HepG2 (cell line): ENCODE results near the gene CNP. TPM values are rescaled to one million over a fixed set of nuclear protein-coding genes. Genes with fewer than 3 reads are reported as not detected.
A peak's percentile ranks its signal among the peaks of the same experiment; 100 is the strongest.

Source experiments
- AKAP8 ChIP-seq: sonication (generic); formaldehyde crosslinking; IDR thresholded peaks from 2 replicates; pipeline ENCODE4 v1.5.1; 2020; ENCODE audit warnings: mild to moderate bottlenecking, missing genetic modification reagents
- CEBPZ ChIP-seq: IDR thresholded peaks from 2 replicates; pipeline ENCODE4 v1.6.1; 2012; ENCODE audit warnings: low read length, improper control_type of control experiment
- ETV5 ChIP-seq: IDR thresholded peaks from 2 replicates; pipeline ENCODE4 v1.6.1; 2018; ENCODE audit warnings: missing biosample characterization, missing genetic modification reagents, inconsistent platforms, borderline replicate concordance
- FOXK2 ChIP-seq: fragments of 450-650 bp; IDR thresholded peaks from 2 replicates; pipeline ENCODE4 v1.6.1; 2016
- NKX3-1 ChIP-seq: sonication (generic); formaldehyde crosslinking; IDR thresholded peaks from 2 replicates; pipeline ENCODE4 v1.5.0; 2020; ENCODE audit warnings: missing genetic modification reagents
- SIN3A ChIP-seq: IDR thresholded peaks from 2 replicates; pipeline ENCODE4 v1.6.1; 2011; ENCODE audit warnings: low read depth, mild to moderate bottlenecking, control low read depth, low read length, borderline replicate concordance
- SRSF1 ChIP-seq: fragments of 200-400 bp; formaldehyde crosslinking; optimal IDR thresholded peaks from 2 replicates; pipeline ENCODE3; 2017; ENCODE audit warnings: mild to moderate bottlenecking, low read depth, low read length, moderate library complexity
- TAF15 ChIP-seq: fragments of 200-400 bp; formaldehyde crosslinking; IDR thresholded peaks from one replicate; pipeline ENCODE4 v1.6.1; 2018; ENCODE audit warnings: mild to moderate bottlenecking, low read depth, low read length; ENCODE audit not compliant: poor library complexity, severe bottlenecking
- ZNF235 ChIP-seq: sonication (generic); formaldehyde crosslinking; IDR thresholded peaks from 2 replicates; pipeline ENCODE4 v1.8.1; 2023; ENCODE audit warnings: mild to moderate bottlenecking, missing genetic modification reagents, borderline replicate concordance
- ZNF432 ChIP-seq: sonication (generic); formaldehyde crosslinking; IDR thresholded peaks from 2 replicates; pipeline ENCODE4 v1.5.0; 2020; ENCODE audit warnings: missing genetic modification reagents, mild to moderate bottlenecking, borderline replicate concordance
- ZNF737 ChIP-seq: sonication (generic); formaldehyde crosslinking; IDR thresholded peaks from 2 replicates; pipeline ENCODE4 v1.5.0; 2020; ENCODE audit warnings: missing genetic modification reagents, mild to moderate bottlenecking, borderline replicate concordance
- polyA plus RNA-seq, 8 experiments: library from polyadenylated mRNA; depleted of rRNA in 3 of 8; stranded (reverse) in 7 of 8; unstranded in 1 of 8; fragments of >200 nt; fragmentation: Illumina TruSeq in 4 of 8; extraction: Trizol in 4 of 8; gene quantifications; 2 replicates each; pipeline versions ENCODE4 v1.2.1 to v1.2.3, GENCODE V29; 2011 to 2016; ENCODE audit warnings: low read depth in 4 of 8, missing spikeins in 1 of 8, mixed read lengths in 1 of 8; ENCODE audit not compliant: insufficient read depth in 1 of 8
- total RNA-seq, 5 experiments: library from RNA; depleted of rRNA; stranded (reverse); fragments of >200 nt; fragmentation: Illumina TruSeq; extraction: Trizol; gene quantifications; 2 replicates each; pipeline ENCODE4 v1.2.3, GENCODE V29; 2016; ENCODE audit warnings: low read depth in 1 of 5
- TF ChIP-seq, protein P1 (sequence below): sonication (generic); formaldehyde crosslinking; IDR thresholded peaks from 2 replicates; pipeline ENCODE4; 2020; ENCODE audit warnings: missing genetic modification reagents, mild to moderate bottlenecking, borderline replicate concordance
- TF ChIP-seq, protein P2 (sequence below): sonication (generic); formaldehyde crosslinking; IDR thresholded peaks from 2 replicates; pipeline ENCODE4 v1.5.1; 2020; ENCODE audit warnings: mild to moderate bottlenecking, moderate library complexity, missing genetic modification reagents
- TF ChIP-seq, protein P3 (sequence below): sonication (generic); formaldehyde crosslinking; conservative IDR thresholded peaks from 2 replicates; pipeline ENCODE4 v1.8.0; 2022; ENCODE audit warnings: mild to moderate bottlenecking, moderate library complexity, missing genetic modification reagents
- TF ChIP-seq, protein P4 (sequence below): sonication (generic); formaldehyde crosslinking; IDR thresholded peaks from 2 replicates; pipeline ENCODE4 v1.4.0; 2020; ENCODE audit warnings: missing genetic modification reagents

Gene CNP
- total and polyA plus RNA-seq, 2 of the 13 experiments (the other 11 are each of a cell fraction or from before 2014, with no cell fraction given) = 97.2 to 161 TPM

- TF ChIP-seq CEBPZ = no peak
- TF ChIP-seq, protein P1, sequence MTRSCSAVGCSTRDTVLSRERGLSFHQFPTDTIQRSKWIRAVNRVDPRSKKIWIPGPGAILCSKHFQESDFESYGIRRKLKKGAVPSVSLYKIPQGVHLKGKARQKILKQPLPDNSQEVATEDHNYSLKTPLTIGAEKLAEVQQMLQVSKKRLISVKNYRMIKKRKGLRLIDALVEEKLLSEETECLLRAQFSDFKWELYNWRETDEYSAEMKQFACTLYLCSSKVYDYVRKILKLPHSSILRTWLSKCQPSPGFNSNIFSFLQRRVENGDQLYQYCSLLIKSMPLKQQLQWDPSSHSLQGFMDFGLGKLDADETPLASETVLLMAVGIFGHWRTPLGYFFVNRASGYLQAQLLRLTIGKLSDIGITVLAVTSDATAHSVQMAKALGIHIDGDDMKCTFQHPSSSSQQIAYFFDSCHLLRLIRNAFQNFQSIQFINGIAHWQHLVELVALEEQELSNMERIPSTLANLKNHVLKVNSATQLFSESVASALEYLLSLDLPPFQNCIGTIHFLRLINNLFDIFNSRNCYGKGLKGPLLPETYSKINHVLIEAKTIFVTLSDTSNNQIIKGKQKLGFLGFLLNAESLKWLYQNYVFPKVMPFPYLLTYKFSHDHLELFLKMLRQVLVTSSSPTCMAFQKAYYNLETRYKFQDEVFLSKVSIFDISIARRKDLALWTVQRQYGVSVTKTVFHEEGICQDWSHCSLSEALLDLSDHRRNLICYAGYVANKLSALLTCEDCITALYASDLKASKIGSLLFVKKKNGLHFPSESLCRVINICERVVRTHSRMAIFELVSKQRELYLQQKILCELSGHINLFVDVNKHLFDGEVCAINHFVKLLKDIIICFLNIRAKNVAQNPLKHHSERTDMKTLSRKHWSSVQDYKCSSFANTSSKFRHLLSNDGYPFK (CRISPR knock-in tag) = no peak
- TF ChIP-seq, protein P2, sequence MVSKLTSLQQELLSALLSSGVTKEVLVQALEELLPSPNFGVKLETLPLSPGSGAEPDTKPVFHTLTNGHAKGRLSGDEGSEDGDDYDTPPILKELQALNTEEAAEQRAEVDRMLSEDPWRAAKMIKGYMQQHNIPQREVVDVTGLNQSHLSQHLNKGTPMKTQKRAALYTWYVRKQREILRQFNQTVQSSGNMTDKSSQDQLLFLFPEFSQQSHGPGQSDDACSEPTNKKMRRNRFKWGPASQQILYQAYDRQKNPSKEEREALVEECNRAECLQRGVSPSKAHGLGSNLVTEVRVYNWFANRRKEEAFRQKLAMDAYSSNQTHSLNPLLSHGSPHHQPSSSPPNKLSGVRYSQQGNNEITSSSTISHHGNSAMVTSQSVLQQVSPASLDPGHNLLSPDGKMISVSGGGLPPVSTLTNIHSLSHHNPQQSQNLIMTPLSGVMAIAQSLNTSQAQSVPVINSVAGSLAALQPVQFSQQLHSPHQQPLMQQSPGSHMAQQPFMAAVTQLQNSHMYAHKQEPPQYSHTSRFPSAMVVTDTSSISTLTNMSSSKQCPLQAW = no peak; the same call in 1 of the 2 replicates
- peak; percentile 93 for TF ChIP-seq SRSF1
- peak; percentile 84; the same call in 1 of the 2 replicates for TF ChIP-seq SIN3A
- peak; percentile 81; the same call in 1 of the 2 replicates for TF ChIP-seq ZNF737 (CRISPR knock-in tag)
- no peak for TF ChIP-seq ZNF235 (CRISPR knock-in tag)
- TF ChIP-seq FOXK2 = no peak
- TF ChIP-seq AKAP8 = 0 out of 2 replicates have a peak, but pooled peaks have one; percentile 62
- TF ChIP-seq, protein P3, sequence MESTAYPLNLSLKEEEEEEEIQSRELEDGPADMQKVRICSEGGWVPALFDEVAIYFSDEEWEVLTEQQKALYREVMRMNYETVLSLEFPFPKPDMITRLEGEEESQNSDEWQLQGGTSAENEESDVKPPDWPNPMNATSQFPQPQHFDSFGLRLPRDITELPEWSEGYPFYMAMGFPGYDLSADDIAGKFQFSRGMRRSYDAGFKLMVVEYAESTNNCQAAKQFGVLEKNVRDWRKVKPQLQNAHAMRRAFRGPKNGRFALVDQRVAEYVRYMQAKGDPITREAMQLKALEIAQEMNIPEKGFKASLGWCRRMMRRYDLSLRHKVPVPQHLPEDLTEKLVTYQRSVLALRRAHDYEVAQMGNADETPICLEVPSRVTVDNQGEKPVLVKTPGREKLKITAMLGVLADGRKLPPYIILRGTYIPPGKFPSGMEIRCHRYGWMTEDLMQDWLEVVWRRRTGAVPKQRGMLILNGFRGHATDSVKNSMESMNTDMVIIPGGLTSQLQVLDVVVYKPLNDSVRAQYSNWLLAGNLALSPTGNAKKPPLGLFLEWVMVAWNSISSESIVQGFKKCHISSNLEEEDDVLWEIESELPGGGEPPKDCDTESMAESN (CRISPR knock-in tag) = peak; percentile 75
- TF ChIP-seq, protein P4, sequence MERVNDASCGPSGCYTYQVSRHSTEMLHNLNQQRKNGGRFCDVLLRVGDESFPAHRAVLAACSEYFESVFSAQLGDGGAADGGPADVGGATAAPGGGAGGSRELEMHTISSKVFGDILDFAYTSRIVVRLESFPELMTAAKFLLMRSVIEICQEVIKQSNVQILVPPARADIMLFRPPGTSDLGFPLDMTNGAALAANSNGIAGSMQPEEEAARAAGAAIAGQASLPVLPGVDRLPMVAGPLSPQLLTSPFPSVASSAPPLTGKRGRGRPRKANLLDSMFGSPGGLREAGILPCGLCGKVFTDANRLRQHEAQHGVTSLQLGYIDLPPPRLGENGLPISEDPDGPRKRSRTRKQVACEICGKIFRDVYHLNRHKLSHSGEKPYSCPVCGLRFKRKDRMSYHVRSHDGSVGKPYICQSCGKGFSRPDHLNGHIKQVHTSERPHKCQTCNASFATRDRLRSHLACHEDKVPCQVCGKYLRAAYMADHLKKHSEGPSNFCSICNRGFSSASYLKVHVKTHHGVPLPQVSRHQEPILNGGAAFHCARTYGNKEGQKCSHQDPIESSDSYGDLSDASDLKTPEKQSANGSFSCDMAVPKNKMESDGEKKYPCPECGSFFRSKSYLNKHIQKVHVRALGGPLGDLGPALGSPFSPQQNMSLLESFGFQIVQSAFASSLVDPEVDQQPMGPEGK (CRISPR knock-in tag) = no peak
- no peak for TF ChIP-seq ZNF432 (CRISPR knock-in tag)
- 0 out of 2 replicates have a peak, but pooled peaks have one; percentile 7 for TF ChIP-seq ETV5 (CRISPR knock-in tag)
- peak; percentile 43; the same call in 1 of the 2 replicates for TF ChIP-seq NKX3-1 (CRISPR knock-in tag)
- TF ChIP-seq TAF15 = peak; percentile 24
Measured at GRCh38 chr17:41918314-41919164, 48.1 kb upstream of the CNP start, which contains the start of gene ACLY (continued).
